Loucy (cell line): ENCODE data around the gene CYP46A1.

Source experiments
- H2AFZ ChIP-seq: fragments of 200-600 bp; sonication (generic); 2 replicates; pipeline ENCODE4 v1.6.0; 2016; ENCODE audit warnings: antibody characterized with exemption, mild to moderate bottlenecking, low read length, moderate library complexity
- H3F3A ChIP-seq: fragments of 200-600 bp; 2 replicates; pipeline ENCODE4 v1.6.0; 2016; ENCODE audit warnings: antibody characterized with exemption, low read depth, mild to moderate bottlenecking
- H3K27me3 ChIP-seq: fragments of 200-600 bp; sonication (generic); 2 replicates; pipeline ENCODE4 v1.6.1; 2014; ENCODE audit warnings: low read length, mild to moderate bottlenecking; ENCODE audit not compliant: insufficient read depth, poor library complexity, severe bottlenecking
- H3K36me3 ChIP-seq: fragments of 200-600 bp; sonication (generic); 2 replicates; pipeline ENCODE4 v1.6.1; 2016; ENCODE audit warnings: low read length; ENCODE audit not compliant: insufficient read depth
- H3K4me1 ChIP-seq: fragments of 200-600 bp; sonication (generic); 2 replicates; pipeline ENCODE4 v1.5.1; 2014; ENCODE audit warnings: low read length, mild to moderate bottlenecking; ENCODE audit not compliant: insufficient read depth, poor library complexity, severe bottlenecking
- H3K4me2 ChIP-seq: fragments of 200-600 bp; sonication (generic); 2 replicates; pipeline ENCODE4 v1.6.0; 2014; ENCODE audit warnings: antibody characterized with exemption, low read length, low read depth, mild to moderate bottlenecking; ENCODE audit not compliant: poor library complexity, severe bottlenecking
- H3K4me3 ChIP-seq: fragments of 200-600 bp; sonication (generic); 2 replicates; pipeline ENCODE4 v1.5.1; 2014; ENCODE audit warnings: low read length, mild to moderate bottlenecking, mixed read lengths; ENCODE audit not compliant: poor library complexity, severe bottlenecking
- H3K79me2 ChIP-seq: fragments of 200-600 bp; sonication (generic); 2 replicates; pipeline ENCODE4 v1.6.1; 2014; ENCODE audit warnings: low read length; ENCODE audit not compliant: insufficient read depth
- H3K9ac ChIP-seq: fragments of 200-600 bp; sonication (generic); 2 replicates; pipeline ENCODE4 v1.6.0; 2014; ENCODE audit warnings: mild to moderate bottlenecking, low read depth, low read length, moderate library complexity; ENCODE audit not compliant: poor library complexity, severe bottlenecking
- H3K9me2 ChIP-seq: fragments of 200-600 bp; sonication (generic); replicated peaks from 2 replicates; pipeline ENCODE4 v1.6.1; 2016; ENCODE audit warnings: low read depth, low read length, mixed read lengths
- H3K9me3 ChIP-seq: fragments of 200-600 bp; sonication (generic); 2 replicates; pipeline ENCODE4 v1.6.1; 2014; ENCODE audit warnings: mild to moderate bottlenecking, antibody characterized with exemption, low read length, low read depth; ENCODE audit not compliant: insufficient read depth
- H4K20me1 ChIP-seq: fragments of 200-600 bp; sonication (generic); 2 replicates; pipeline ENCODE4 v1.6.0; 2014; ENCODE audit warnings: antibody characterized with exemption, low read length, mild to moderate bottlenecking; ENCODE audit not compliant: insufficient read depth, poor library complexity, severe bottlenecking
- EZH2phosphoT487 ChIP-seq: fragments of 200-600 bp; IDR thresholded peaks from 2 replicates; pipeline ENCODE4 v1.6.1; 2018; ENCODE audit warnings: antibody characterized with exemption, mild to moderate bottlenecking, moderate library complexity, borderline replicate concordance
- TF ChIP-seq, protein P1 (sequence below): fragments of 200-600 bp; sonication (generic); conservative IDR thresholded peaks from 2 replicates; pipeline ENCODE4 v1.5.1; 2014; ENCODE audit warnings: mild to moderate bottlenecking, antibody characterized with exemption, low read length

The CYP46A1 gene

DNA sequence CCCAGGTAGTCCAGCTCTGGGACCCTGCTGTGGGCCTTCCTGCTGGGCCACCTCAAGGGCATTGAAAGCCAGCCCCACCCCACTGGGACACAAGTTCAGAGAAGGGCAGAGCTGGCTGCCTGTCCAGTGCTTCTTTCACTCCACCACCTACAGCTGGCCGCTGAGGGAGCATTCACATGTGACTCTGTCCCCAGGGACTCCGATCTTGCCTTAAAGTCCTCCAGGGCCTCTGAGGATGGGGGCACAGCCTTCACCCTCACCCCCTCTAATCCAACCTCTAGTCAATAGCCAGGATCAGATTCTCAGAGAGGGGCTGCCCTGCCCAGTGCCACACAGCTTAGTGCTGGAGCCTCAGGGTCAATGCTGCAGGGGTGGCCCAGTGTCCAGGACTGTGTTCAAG is 5.0 kb upstream of the CYP46A1 start:
- H3K9ac ChIP-seq: no peak overlapping the region
- no peaks in the 10 kb centered on the region for H4K20me1 ChIP-seq
- no peaks in the 10 kb centered on the region for H3K9me3 ChIP-seq
- no peak overlapping the region for H3K4me3 ChIP-seq
- H3K9me2 ChIP-seq: no peaks in the 10 kb centered on the region
- H3F3A ChIP-seq: no peaks in the 10 kb centered on the region
- H3K27me3 ChIP-seq: no peaks in the 10 kb centered on the region
- no peak for TF ChIP-seq EZH2phosphoT487
- TF ChIP-seq, protein P1, sequence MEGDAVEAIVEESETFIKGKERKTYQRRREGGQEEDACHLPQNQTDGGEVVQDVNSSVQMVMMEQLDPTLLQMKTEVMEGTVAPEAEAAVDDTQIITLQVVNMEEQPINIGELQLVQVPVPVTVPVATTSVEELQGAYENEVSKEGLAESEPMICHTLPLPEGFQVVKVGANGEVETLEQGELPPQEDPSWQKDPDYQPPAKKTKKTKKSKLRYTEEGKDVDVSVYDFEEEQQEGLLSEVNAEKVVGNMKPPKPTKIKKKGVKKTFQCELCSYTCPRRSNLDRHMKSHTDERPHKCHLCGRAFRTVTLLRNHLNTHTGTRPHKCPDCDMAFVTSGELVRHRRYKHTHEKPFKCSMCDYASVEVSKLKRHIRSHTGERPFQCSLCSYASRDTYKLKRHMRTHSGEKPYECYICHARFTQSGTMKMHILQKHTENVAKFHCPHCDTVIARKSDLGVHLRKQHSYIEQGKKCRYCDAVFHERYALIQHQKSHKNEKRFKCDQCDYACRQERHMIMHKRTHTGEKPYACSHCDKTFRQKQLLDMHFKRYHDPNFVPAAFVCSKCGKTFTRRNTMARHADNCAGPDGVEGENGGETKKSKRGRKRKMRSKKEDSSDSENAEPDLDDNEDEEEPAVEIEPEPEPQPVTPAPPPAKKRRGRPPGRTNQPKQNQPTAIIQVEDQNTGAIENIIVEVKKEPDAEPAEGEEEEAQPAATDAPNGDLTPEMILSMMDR: no peak
- peaks cover 4% of the 10 kb centered on the region for H3K4me1 ChIP-seq
- H3K79me2 ChIP-seq: no peaks in the 10 kb centered on the region
- H3K36me3 ChIP-seq: no peaks in the 10 kb centered on the region
- H2AFZ ChIP-seq: no peak overlapping the region
- no peak overlapping the region for H3K4me2 ChIP-seq

DNA sequence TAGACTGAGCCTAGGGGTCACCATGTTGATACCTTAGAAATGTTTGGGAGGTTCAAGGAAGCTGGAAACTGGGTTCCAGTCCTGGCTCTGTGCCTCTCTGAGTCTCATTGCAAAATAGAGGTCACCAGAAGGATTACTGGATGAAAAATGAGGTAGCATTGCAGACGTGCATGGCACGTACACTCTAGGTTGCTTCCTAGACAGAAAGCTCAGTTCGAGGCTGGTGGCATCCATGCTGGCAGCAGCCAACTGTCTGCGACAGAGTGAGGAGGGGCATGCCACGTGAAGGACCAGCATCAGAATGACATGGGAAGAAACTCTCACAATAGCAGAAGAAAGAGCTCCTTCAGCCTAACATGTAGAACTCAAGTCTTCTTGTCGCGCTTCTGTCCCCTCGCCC is 4.6 kb upstream of the CYP46A1 start:
- Histone ChIP-seq H3K9me3 (no peaks in the 10 kb centered on the region), H3F3A (no peaks in the 10 kb centered on the region), H3K4me3 (no peak overlapping the region), H3K9ac (no peak overlapping the region), H3K9me2 (no peaks in the 10 kb centered on the region), H3K4me1 (peaks cover 4% of the 10 kb centered on the region), H3K79me2 (no peaks in the 10 kb centered on the region), H3K4me2 (no peak overlapping the region), H3K36me3 (no peaks in the 10 kb centered on the region), H3K27me3 (no peaks in the 10 kb centered on the region), H2AFZ (no peak overlapping the region), H4K20me1 (no peaks in the 10 kb centered on the region)
- TF ChIP-seq EZH2phosphoT487: no peak
- TF ChIP-seq, protein P1: no peak

DNA sequence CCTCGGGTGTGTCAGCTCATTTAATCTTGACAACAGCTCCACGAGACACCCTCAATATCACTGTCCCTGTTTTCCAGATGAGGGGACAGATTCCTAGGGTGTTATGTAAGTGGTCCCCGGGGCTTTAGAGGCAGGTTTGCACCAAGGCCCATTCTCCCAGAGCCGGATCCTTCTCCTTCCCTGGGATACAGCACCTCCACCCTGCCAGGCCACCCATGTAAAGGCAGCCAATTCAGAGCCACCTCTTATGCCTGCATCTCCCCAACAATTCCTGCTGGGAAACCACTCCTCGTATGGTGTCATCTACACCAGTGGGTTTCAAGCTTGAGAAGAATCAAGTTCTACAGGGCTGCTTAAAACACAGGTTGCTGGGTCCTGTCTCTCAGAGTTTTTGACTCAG is 4.1 kb upstream of the CYP46A1 start:
- no peak overlapping the region for H3K4me3 ChIP-seq
- H3K4me1 ChIP-seq: peaks cover 4% of the 10 kb centered on the region
- no peaks in the 10 kb centered on the region for H3K9me3 ChIP-seq
- no peaks in the 10 kb centered on the region for H3K36me3 ChIP-seq
- no peak overlapping the region for H3K4me2 ChIP-seq
- no peaks in the 10 kb centered on the region for H3K27me3 ChIP-seq
- H3K9me2 ChIP-seq: no peaks in the 10 kb centered on the region
- no peak overlapping the region for H3K9ac ChIP-seq
- H3F3A ChIP-seq: no peaks in the 10 kb centered on the region
- no peak overlapping the region for H2AFZ ChIP-seq
- no peaks in the 10 kb centered on the region for H4K20me1 ChIP-seq
- no peak for TF ChIP-seq EZH2phosphoT487
- TF ChIP-seq, protein P1: no peak
- H3K79me2 ChIP-seq: no peaks in the 10 kb centered on the region
